ENCODE data around the gene ZG16.
"Not testable (repeated sequence)": the region's sequence is repeated elsewhere in the genome, so short reads cannot be mapped to it uniquely, and the experiment has no call there.

Gene ZG16

DNA sequence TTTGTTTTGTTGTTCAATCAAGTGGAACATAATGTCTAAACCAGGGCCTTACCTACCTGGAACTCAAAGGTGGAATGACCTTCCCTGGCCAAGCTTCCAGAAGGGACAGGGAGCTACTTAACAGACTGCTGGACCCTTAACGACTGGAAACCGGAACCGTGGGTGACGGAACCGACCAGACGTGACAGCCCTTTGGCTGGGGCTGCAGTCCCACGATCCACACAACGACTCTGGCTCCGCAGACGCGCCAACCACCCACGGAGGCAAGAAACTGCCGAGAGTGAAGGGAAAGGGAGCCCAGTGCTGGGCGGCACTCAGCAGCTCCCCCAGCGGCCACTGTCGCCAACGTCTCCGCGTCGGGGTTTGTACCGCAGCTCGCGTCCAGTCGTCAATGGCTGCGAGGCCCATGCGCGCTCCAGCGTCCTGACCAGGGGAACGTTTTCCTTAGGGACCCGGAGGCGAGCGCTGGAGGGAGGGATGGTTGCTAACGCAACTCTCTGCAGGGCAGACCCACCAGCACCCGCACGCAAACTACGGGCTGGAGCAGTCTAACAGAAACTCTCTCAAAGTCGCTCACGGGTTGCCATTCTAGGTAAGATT is 6.9 kb downstream of the ZG16 start:
- no peak for DNase-seq (ENCODE audit: low read depth, low spot score)

DNA sequence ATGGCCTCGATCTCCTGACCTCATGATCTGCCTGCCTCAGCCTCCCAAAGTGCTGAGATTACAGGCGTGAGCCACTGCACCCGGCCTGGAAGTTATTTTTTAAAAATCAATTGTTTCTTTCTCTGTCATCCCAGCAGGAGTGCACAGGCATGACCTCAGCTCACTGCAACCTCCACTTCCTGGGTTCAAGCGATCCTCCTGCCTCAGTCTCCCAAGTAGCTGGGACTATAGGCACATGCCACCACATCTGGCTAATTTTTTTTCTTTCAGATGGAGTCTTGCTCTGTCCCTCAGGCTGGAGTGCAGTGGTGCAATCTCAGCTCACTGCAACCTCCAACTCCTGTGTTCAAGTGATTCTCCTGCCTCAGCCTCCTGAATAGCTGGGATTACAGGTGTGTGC is 9.1 kb downstream of the ZG16 start:
- DNase-seq (ENCODE audit: low read depth, low spot score), result not testable (repeated sequence)

- no peak for DNase-seq (ENCODE audit: low read depth, low spot score)
Observed at GRCh38 chr16:29789775-29790182, 11.7 kb downstream of the ZG16 start.

- peak; percentile 92 for DNase-seq (ENCODE audit: low read depth, low spot score)
Observed at GRCh38 chr16:29790183-29790948, 12.3 kb downstream of the ZG16 start, which contains the start of gene KIF22. Gene KIF22 (plus strand): TSS chr16:29790751. CDS start chr16:29790760, 9 bp downstream.

DNA sequence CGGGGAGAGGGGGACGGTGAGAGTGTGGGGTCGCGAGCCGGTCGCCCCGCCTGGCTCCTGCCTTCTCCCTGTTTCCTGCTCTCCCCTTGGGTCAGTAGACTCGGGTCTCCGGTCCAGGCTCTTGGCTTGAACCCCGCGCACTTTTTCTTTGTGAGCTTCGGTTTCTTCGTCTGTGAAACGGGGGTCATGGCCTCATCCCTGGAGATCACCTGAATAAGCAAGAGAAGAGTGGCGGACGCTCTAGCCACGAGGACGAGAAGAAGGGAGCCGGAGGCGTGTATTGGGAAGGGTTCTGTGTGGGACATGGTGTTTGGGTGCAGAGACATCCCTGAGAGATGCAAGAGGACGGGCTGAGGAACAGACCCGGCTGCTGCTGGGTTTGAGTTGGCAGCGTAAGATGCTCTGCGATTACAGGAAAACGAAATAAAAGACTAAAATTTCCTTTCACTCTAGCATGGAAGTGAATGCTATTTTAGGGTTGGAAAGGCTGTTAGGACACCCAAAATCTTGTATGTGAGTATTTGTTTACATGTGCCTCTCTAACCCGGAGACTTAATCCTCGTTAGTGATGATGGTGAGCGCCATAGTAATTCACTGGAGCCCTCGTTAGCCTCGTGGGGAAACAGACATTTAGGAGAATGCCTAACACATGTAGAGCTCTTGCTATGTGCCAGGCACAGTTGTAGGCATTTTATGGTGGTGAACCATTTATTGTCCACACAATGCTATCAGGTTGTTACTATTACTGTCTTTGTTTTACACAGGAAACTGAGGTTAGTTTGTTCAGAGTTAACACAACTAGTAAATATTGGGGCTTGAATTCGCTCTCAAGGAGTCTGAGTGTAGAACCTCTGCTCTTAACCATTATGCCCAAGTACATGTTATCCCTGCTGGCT is 13.1 kb downstream of the ZG16 start:
- no peak for DNase-seq (ENCODE audit: low read depth, low spot score)

- DNase-seq (ENCODE audit: low read depth, low spot score), result no peak
Observed at GRCh38 chr16:29791845-29792807, 14.1 kb downstream of the ZG16 start.

DNA sequence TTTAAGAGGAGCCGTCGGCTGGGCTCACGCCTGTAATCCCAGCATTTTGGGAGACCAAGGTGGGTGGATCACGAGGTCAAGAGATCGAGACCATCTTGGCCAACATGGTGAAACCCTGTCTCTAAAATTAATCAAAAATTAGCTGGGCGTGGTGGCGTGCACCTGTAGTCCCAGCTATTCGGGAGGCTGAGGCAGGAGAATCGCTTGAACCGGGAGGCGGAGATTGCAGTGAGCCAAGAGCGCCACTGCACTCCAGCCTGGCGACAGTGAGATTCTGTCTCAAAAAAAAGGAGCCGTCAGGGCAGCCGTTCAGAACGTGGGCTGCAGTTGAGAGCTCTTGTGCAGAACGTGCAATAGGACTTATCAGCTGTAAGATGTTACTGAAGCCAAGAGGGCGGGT is 15.1 kb downstream of the ZG16 start:
- not testable (repeated sequence) for DNase-seq (ENCODE audit: low read depth, low spot score)

GRCh38 chr16:29794231-29794710 is 16.2 kb downstream of the ZG16 start:
- DNase-seq (ENCODE audit: low read depth, low spot score), result no peak

DNA sequence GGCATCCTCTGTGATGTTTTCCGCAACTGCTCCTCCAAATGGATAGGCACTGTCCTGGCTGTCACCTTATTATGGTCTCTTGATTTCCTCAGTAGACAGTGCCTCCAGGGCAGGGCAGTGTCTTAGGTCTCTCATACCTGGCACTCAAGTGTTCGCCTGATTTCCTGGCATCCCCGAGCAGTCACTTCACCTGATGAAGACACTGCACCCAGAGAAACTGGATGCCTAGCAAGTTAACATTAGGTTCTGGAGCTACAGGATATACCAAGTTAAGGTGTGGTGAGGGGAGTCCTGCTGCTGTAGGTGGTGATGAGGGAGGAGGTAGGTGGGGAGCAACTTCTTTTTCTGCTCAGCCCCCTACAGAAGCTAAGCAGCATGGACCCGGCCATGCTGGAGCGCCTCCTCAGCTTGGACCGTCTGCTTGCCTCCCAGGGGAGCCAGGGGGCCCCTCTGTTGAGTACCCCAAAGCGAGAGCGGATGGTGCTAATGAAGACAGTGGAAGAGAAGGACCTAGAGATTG is 24.4 kb downstream of the ZG16 start:
- no peak for DNase-seq (ENCODE audit: low read depth, low spot score)

DNA sequence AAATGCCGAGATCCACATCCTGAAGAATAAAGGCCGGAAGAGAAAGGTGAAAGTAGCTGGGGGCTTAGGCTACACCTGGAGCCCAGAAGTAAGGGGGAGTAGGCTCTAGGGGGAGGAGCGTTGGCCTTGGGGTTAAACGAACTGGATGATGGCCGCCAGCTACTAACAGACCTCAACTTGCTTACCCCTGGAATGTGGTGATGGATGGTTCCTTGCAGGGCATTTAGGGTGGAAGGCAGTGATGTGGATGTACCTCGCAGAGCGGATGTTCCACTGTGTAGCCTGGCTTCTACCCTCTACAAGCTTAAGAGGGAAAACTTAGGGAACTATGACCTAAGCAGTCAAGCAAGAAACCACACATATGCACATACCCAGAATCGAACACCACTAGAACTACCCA is 26.0 kb downstream of the ZG16 start:
- no peak for DNase-seq (ENCODE audit: low read depth, low spot score)

DNA sequence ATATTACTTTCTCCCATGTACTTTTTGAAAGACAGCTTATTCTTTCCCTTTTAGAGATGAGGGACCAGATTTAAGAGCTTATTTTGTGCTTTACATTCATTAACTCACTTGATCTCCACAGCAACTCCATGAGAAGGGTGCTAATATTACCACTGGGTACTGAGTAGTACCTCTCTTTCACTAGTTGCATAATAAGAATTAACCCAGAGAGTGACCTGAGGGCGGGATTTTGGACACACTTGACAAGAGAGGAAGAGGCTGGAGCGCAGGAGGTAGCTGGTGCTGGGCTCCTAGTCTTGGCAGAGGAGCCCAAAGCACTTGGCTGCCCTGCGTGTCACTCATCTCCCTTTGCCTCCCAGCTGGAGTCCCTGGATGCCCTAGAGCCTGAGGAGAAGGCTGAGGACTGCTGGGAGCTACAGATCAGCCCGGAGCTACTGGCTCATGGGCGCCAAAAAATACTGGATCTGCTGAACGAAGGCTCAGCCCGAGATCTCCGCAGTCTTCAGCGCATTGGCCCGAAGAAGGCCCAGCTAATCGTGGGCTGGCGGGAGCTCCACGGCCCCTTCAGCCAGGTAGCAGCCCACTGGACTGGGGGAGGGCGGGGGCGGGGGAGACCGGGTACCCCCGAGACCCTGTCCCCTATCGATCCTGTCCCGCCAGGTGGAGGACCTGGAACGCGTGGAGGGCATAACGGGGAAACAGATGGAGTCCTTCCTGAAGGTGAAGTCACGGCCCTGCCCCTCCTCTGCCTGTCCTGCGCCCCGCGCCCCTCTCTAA is 26.6 kb downstream of the ZG16 start:
- DNase-seq (ENCODE audit: low read depth, low spot score), result no peak

GRCh38 chr16:29805232-29806098 is 27.4 kb downstream of the ZG16 start:
- peak; percentile 75 for DNase-seq (ENCODE audit: low read depth, low spot score)

DNA sequence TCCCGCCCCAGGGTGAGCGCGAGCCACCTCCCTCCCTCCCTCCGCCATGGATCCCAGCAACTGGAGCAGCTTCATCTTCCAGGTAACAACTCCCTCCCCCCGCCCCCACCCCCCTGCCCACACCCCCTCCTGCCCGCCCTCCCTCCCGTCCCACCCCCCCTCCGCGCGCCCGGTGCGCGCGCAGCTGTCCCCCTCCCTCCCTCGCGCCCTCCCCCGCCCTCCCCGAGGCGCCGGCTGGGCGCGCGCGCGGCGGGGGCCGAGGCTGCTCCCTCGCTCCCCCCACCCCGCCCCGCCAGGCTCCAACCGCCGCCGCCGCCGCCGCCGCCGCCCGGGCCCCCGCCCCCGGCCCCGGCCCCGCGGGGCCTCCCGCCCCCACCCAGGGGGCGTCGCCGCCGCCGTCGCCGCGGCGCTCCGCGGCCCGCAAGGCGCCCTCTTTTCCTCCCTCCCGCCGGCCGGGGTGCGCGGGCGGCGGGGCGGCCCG is 28.1 kb downstream of the ZG16 start, which contains the start of gene MAZ:
Gene MAZ, plus strand, starts transcription at position 431 of the 481 bp plus-strand sequence. CDS start 173 bp downstream, outside the sequence.
- no peak for DNase-seq (ENCODE audit: low read depth, low spot score)

- DNase-seq (ENCODE audit: low read depth, low spot score), result no peak
Observed at GRCh38 chr16:29806641-29807425, 28.8 kb downstream of the ZG16 start.

GRCh38 chr16:29807426-29808218 is 29.6 kb downstream of the ZG16 start:
- DNase-seq (ENCODE audit: low read depth, low spot score), result no peak

GRCh38 chr16:29808219-29808900 is 30.3 kb downstream of the ZG16 start:
- DNase-seq (ENCODE audit: low read depth, low spot score), result no peak
